Measurements from ENCODE around the gene LOXL4.

Gene LOXL4

GRCh38 chr10:98274562-98274961 is 6.6 kb upstream of the LOXL4 start:
- peaks cover 2% of the 10 kb centered on the region for H3K27me3 ChIP-seq (replicated peaks; ENCODE audit: control insufficient read depth, insufficient read depth, low read length, poor library complexity, severe bottlenecking)
- no peak for DNase-seq
- H3K27ac ChIP-seq (ENCODE audit: insufficient read depth, low read length, poor library complexity, severe bottlenecking), result no peak overlapping the region
- no peaks in the 10 kb centered on the region for H3K9me3 ChIP-seq (ENCODE audit: control insufficient read depth, low read length)
- no peak overlapping the region for H3K4me3 ChIP-seq (ENCODE audit: insufficient read depth, low read depth, low read length, poor library complexity, severe bottlenecking)
- no peaks in the 10 kb centered on the region for H3K4me1 ChIP-seq (ENCODE audit: control insufficient read depth, insufficient read depth, low read length, poor library complexity, severe bottlenecking)
- H3K36me3 ChIP-seq (ENCODE audit: control insufficient read depth, insufficient read depth, low read length), result no peaks in the 10 kb centered on the region

- DNase-seq, result no peak
- H3K27ac ChIP-seq (ENCODE audit: insufficient read depth, low read length, poor library complexity, severe bottlenecking), result no peak overlapping the region
- no peak overlapping the region for H3K4me3 ChIP-seq (ENCODE audit: insufficient read depth, low read depth, low read length, poor library complexity, severe bottlenecking)
Observed at GRCh38 chr10:98273057-98273850, 5.3 kb upstream of the LOXL4 start.

GRCh38 chr10:98272656-98273055 is 4.7 kb upstream of the LOXL4 start:
- DNase-seq, result no peak
- Histone ChIP-seq H3K36me3 (ENCODE audit: control insufficient read depth, insufficient read depth, low read length) (no peaks in the 10 kb centered on the region), H3K27ac (ENCODE audit: insufficient read depth, low read length, poor library complexity, severe bottlenecking) (no peak overlapping the region), H3K4me3 (ENCODE audit: insufficient read depth, low read depth, low read length, poor library complexity, severe bottlenecking) (no peak overlapping the region), H3K27me3 (replicated peaks; ENCODE audit: control insufficient read depth, insufficient read depth, low read length, poor library complexity, severe bottlenecking) (peaks cover 16% of the 10 kb centered on the region), H3K9me3 (ENCODE audit: control insufficient read depth, low read length) (no peaks in the 10 kb centered on the region), H3K4me1 (ENCODE audit: control insufficient read depth, insufficient read depth, low read length, poor library complexity, severe bottlenecking) (peaks cover 3% of the 10 kb centered on the region)

More at GRCh38 chr10:98273057-98273850, 5.3 kb upstream of the LOXL4 start:
- Histone ChIP-seq H3K4me1 (ENCODE audit: control insufficient read depth, insufficient read depth, low read length, poor library complexity, severe bottlenecking) (no peaks in the 10 kb centered on the region), H3K27me3 (replicated peaks; ENCODE audit: control insufficient read depth, insufficient read depth, low read length, poor library complexity, severe bottlenecking) (peaks cover 12% of the 10 kb centered on the region), H3K9me3 (ENCODE audit: control insufficient read depth, low read length) (no peaks in the 10 kb centered on the region), H3K36me3 (ENCODE audit: control insufficient read depth, insufficient read depth, low read length) (no peaks in the 10 kb centered on the region)

GRCh38 chr10:98272245-98272644 is 4.3 kb upstream of the LOXL4 start:
- H3K27ac ChIP-seq (ENCODE audit: insufficient read depth, low read length, poor library complexity, severe bottlenecking), result no peak overlapping the region
- DNase-seq, result no peak
- H3K36me3 ChIP-seq (ENCODE audit: control insufficient read depth, insufficient read depth, low read length), result no peaks in the 10 kb centered on the region
- peaks cover 3% of the 10 kb centered on the region for H3K4me1 ChIP-seq (ENCODE audit: control insufficient read depth, insufficient read depth, low read length, poor library complexity, severe bottlenecking)
- H3K27me3 ChIP-seq (replicated peaks; ENCODE audit: control insufficient read depth, insufficient read depth, low read length, poor library complexity, severe bottlenecking), result peaks cover 18% of the 10 kb centered on the region
- no peak overlapping the region for H3K4me3 ChIP-seq (ENCODE audit: insufficient read depth, low read depth, low read length, poor library complexity, severe bottlenecking)
- no peaks in the 10 kb centered on the region for H3K9me3 ChIP-seq (ENCODE audit: control insufficient read depth, low read length)

- no peak for DNase-seq
- Histone ChIP-seq H3K27me3 (replicated peaks; ENCODE audit: control insufficient read depth, insufficient read depth, low read length, poor library complexity, severe bottlenecking) (peaks cover 18% of the 10 kb centered on the region), H3K9me3 (ENCODE audit: control insufficient read depth, low read length) (no peaks in the 10 kb centered on the region), H3K27ac (ENCODE audit: insufficient read depth, low read length, poor library complexity, severe bottlenecking) (no peak overlapping the region), H3K36me3 (ENCODE audit: control insufficient read depth, insufficient read depth, low read length) (no peaks in the 10 kb centered on the region), H3K4me3 (ENCODE audit: insufficient read depth, low read depth, low read length, poor library complexity, severe bottlenecking) (no peak overlapping the region), H3K4me1 (ENCODE audit: control insufficient read depth, insufficient read depth, low read length, poor library complexity, severe bottlenecking) (peaks cover 3% of the 10 kb centered on the region)
Observed at GRCh38 chr10:98270786-98271185, 2.8 kb upstream of the LOXL4 start.

GRCh38 chr10:98270073-98270740 is 2.2 kb upstream of the LOXL4 start:
- Histone ChIP-seq H3K36me3 (ENCODE audit: control insufficient read depth, insufficient read depth, low read length) (no peaks in the 10 kb centered on the region), H3K27ac (ENCODE audit: insufficient read depth, low read length, poor library complexity, severe bottlenecking) (no peak overlapping the region), H3K27me3 (replicated peaks; ENCODE audit: control insufficient read depth, insufficient read depth, low read length, poor library complexity, severe bottlenecking) (peaks cover 18% of the 10 kb centered on the region), H3K4me3 (ENCODE audit: insufficient read depth, low read depth, low read length, poor library complexity, severe bottlenecking) (no peak overlapping the region), H3K4me1 (ENCODE audit: control insufficient read depth, insufficient read depth, low read length, poor library complexity, severe bottlenecking) (peaks cover 3% of the 10 kb centered on the region), H3K9me3 (ENCODE audit: control insufficient read depth, low read length) (no peaks in the 10 kb centered on the region)
- no peak for DNase-seq

- Histone ChIP-seq H3K27ac (ENCODE audit: insufficient read depth, low read length, poor library complexity, severe bottlenecking) (no peak overlapping the region), H3K27me3 (replicated peaks; ENCODE audit: control insufficient read depth, insufficient read depth, low read length, poor library complexity, severe bottlenecking) (peaks cover 18% of the 10 kb centered on the region), H3K4me3 (ENCODE audit: insufficient read depth, low read depth, low read length, poor library complexity, severe bottlenecking) (no peak overlapping the region), H3K9me3 (ENCODE audit: control insufficient read depth, low read length) (no peaks in the 10 kb centered on the region), H3K36me3 (ENCODE audit: control insufficient read depth, insufficient read depth, low read length) (no peaks in the 10 kb centered on the region), H3K4me1 (ENCODE audit: control insufficient read depth, insufficient read depth, low read length, poor library complexity, severe bottlenecking) (peaks cover 3% of the 10 kb centered on the region)
- no peak for DNase-seq
Observed at GRCh38 chr10:98269435-98269912, 1.5 kb upstream of the LOXL4 start.

- Histone ChIP-seq H3K36me3 (ENCODE audit: control insufficient read depth, insufficient read depth, low read length) (no peaks in the 10 kb centered on the region), H3K4me3 (ENCODE audit: insufficient read depth, low read depth, low read length, poor library complexity, severe bottlenecking) (no peak overlapping the region), H3K9me3 (ENCODE audit: control insufficient read depth, low read length) (no peaks in the 10 kb centered on the region), H3K4me1 (ENCODE audit: control insufficient read depth, insufficient read depth, low read length, poor library complexity, severe bottlenecking) (peaks cover 3% of the 10 kb centered on the region), H3K27me3 (replicated peaks; ENCODE audit: control insufficient read depth, insufficient read depth, low read length, poor library complexity, severe bottlenecking) (peaks cover 18% of the 10 kb centered on the region), H3K27ac (ENCODE audit: insufficient read depth, low read length, poor library complexity, severe bottlenecking) (no peak overlapping the region)
- no peak for DNase-seq
Observed at GRCh38 chr10:98268694-98269431, 869 bp upstream of the LOXL4 start.

GRCh38 chr10:98267069-98267893 is 713 bp downstream of the LOXL4 start:
- Histone ChIP-seq H3K36me3 (ENCODE audit: control insufficient read depth, insufficient read depth, low read length) (no peaks in the 10 kb centered on the region), H3K4me3 (ENCODE audit: insufficient read depth, low read depth, low read length, poor library complexity, severe bottlenecking) (no peak overlapping the region), H3K9me3 (ENCODE audit: control insufficient read depth, low read length) (no peaks in the 10 kb centered on the region), H3K4me1 (ENCODE audit: control insufficient read depth, insufficient read depth, low read length, poor library complexity, severe bottlenecking) (peaks cover 3% of the 10 kb centered on the region), H3K27ac (ENCODE audit: insufficient read depth, low read length, poor library complexity, severe bottlenecking) (no peak overlapping the region), H3K27me3 (replicated peaks; ENCODE audit: control insufficient read depth, insufficient read depth, low read length, poor library complexity, severe bottlenecking) (peaks cover 18% of the 10 kb centered on the region)
- DNase-seq, result no peak
